ENCODE data around the gene PTH1R. TPM values are rescaled to one million over a fixed set of nuclear protein-coding genes. Genes with fewer than 3 reads are reported as not detected.
A peak's percentile ranks its signal among the peaks of the same experiment; 100 is the strongest.

Gene PTH1R
- total RNA-seq, 1 donor from 2014 or later = 36.4 TPM

- no peaks in the 10 kb centered on the region for H3K27me3 Mint-ChIP-seq (ENCODE audit: low read depth)
- no peak overlapping the region for H3K27ac Mint-ChIP-seq
- no peak overlapping the region for H3K4me3 Mint-ChIP-seq
- H3K36me3 Mint-ChIP-seq = peaks cover 51% of the 10 kb centered on the region
- peaks cover 10% of the 10 kb centered on the region for H3K4me1 Mint-ChIP-seq
- no peak for TF ChIP-seq CTCF (IDR thresholded peaks at IDR 0.05; ENCODE audit: unreplicated experiment)
- no peak for DNase-seq (ENCODE audit: low spot score in 2 of 2, unreplicated experiment in 2 of 2)
- H3K9me3 Mint-ChIP-seq = peaks cover 24% of the 10 kb centered on the region
Observed at GRCh38 chr3:46918202-46918601, 40.7 kb downstream of the PTH1R start.

- DNase-seq (ENCODE audit: low spot score in 2 of 2, unreplicated experiment in 2 of 2) = no peak
- Mint-ChIP-seq H3K9me3 (peaks cover 24% of the 10 kb centered on the region), H3K27me3 (ENCODE audit: low read depth) (no peaks in the 10 kb centered on the region), H3K4me1 (peaks cover 6% of the 10 kb centered on the region), H3K27ac (no peak overlapping the region), H3K36me3 (peaks cover 54% of the 10 kb centered on the region), H3K4me3 (no peak overlapping the region)
- no peak for TF ChIP-seq CTCF (IDR thresholded peaks at IDR 0.05; ENCODE audit: unreplicated experiment)
Observed at GRCh38 chr3:46918634-46919033, 41.1 kb downstream of the PTH1R start.

- no peak for DNase-seq (ENCODE audit: low spot score in 2 of 2, unreplicated experiment in 2 of 2)
- peaks cover 53% of the 10 kb centered on the region for H3K36me3 Mint-ChIP-seq
- peaks cover 24% of the 10 kb centered on the region for H3K9me3 Mint-ChIP-seq
- H3K27me3 Mint-ChIP-seq (ENCODE audit: low read depth) = no peaks in the 10 kb centered on the region
- no peak for TF ChIP-seq CTCF (IDR thresholded peaks at IDR 0.05; ENCODE audit: unreplicated experiment)
- H3K27ac Mint-ChIP-seq = no peak overlapping the region
- no peaks in the 10 kb centered on the region for H3K4me1 Mint-ChIP-seq
- H3K4me3 Mint-ChIP-seq = no peak overlapping the region
Observed at GRCh38 chr3:46921041-46921440, 43.5 kb downstream of the PTH1R start.

GRCh38 chr3:46921871-46922271, 44.4 kb downstream of the PTH1R start:
- no peak overlapping the region for H3K27ac Mint-ChIP-seq
- peaks cover 24% of the 10 kb centered on the region for H3K9me3 Mint-ChIP-seq
- H3K4me1 Mint-ChIP-seq = no peaks in the 10 kb centered on the region
- DNase-seq (ENCODE audit: low spot score in 2 of 2, unreplicated experiment in 2 of 2) = no peak
- H3K4me3 Mint-ChIP-seq = no peak overlapping the region
- no peaks in the 10 kb centered on the region for H3K27me3 Mint-ChIP-seq (ENCODE audit: low read depth)
- H3K36me3 Mint-ChIP-seq = peaks cover 47% of the 10 kb centered on the region
- TF ChIP-seq CTCF (IDR thresholded peaks at IDR 0.05; ENCODE audit: unreplicated experiment) = no peak

GRCh38 chr3:46922426-46922825, 44.9 kb downstream of the PTH1R start:
- no peaks in the 10 kb centered on the region for H3K4me1 Mint-ChIP-seq
- peaks cover 41% of the 10 kb centered on the region for H3K36me3 Mint-ChIP-seq
- DNase-seq (ENCODE audit: low spot score in 2 of 2, unreplicated experiment in 2 of 2) = peak in 1 of 2 experiments; percentile 6

More at GRCh38 chr3:46922426-46922825, 44.9 kb downstream of the PTH1R start:
- Mint-ChIP-seq H3K4me3 (no peak overlapping the region), H3K27ac (no peak overlapping the region), H3K9me3 (peaks cover 19% of the 10 kb centered on the region), H3K27me3 (ENCODE audit: low read depth) (no peaks in the 10 kb centered on the region)
- no peak for TF ChIP-seq CTCF (IDR thresholded peaks at IDR 0.05; ENCODE audit: unreplicated experiment)

Measured in mesothelial cell of epicardium (in vitro differentiated cells).